ENCODE results near the gene B4GALT5.
A peak's percentile ranks its signal among the peaks of the same experiment; 100 is the strongest.

B4GALT5 gene

DNA sequence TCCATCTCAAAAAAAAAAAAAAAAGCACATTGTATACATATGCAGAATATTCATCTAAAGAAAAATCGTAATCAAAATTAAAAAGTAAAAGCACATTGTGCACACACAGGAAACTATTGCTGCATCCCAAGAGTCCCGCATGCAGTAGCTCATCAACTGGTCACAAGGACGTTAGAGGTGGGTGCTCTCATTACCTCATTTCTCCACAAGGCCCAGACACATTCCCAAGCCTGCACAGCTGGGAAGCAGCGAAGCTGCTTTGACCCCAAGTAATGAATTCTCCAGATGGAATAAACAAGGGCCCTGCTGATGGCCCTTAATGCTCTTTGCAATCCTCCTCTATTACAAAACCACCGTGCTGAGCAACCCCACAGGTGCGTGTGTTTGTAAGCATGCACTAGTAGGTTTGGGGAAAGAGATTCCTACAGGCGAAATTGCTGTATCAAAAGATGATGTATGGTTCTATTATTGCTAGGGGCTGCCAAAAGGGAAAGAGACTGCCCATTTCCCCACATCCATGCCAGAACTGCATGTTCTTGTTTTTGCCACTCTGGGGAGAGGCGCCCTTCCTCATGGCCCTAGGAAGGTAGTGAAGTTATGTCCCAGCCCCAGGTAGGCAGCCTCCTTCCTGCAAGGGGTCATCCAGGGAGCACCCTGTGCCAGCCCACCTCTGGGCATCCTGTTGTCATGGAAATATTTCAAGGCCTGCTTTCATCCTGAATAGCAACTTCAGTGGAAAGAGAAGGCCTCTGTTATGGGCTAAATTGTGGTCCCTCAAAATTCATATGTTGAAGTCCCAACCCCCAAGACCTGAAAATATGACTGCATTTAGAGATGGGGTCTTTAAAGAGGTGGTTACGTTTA lies 111.1 kb downstream of the B4GALT5 start:
- DNase-seq: no peak

DNA sequence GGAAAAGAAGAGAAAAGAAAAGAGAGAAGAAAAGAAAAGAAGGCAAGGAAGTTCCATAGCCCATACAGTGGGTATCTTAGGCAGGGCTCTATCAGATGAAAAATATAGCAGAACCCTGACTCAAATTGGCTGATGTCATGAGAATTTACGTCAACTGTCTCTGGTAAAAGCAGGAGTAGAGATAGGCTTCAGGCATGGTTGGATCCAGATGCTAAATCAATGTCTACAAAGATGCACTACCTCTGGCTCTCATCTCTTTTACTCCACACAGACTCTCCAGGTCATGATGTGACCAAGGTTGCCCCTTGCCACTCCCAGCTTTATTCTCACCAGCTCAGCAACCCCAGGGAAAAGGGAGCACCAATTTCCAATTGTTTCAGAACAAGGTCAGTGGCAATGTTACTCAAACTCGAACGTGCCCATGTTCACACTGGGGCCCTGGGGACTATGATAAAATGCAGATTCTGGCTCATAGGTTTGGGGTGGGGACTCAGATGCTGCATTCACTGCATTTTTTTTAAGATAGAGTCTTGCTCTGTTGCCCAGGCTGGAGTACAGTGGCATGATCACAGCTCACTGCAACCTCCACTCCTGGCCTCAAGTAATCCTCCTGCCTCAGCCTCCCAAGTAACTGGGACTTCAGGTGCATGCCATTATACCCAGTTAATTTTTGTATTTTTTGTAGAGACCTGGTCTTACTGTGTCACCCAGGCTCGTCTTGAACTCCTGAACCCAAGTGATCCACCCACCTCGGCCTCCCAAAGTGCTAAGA lies 112.3 kb downstream of the B4GALT5 start:
- DNase-seq: no peak

GRCh38 chr20:49599746-49600113 lies 113.9 kb downstream of the B4GALT5 start:
- DNase-seq: no peak

GRCh38 chr20:49597825-49598395 lies 115.8 kb downstream of the B4GALT5 start:
- no peak for DNase-seq

GRCh38 chr20:49595811-49596561 lies 117.7 kb downstream of the B4GALT5 start:
- peak; percentile 22 for DNase-seq

GRCh38 chr20:49595346-49595745 lies 118.3 kb downstream of the B4GALT5 start:
- DNase-seq: no peak

DNA sequence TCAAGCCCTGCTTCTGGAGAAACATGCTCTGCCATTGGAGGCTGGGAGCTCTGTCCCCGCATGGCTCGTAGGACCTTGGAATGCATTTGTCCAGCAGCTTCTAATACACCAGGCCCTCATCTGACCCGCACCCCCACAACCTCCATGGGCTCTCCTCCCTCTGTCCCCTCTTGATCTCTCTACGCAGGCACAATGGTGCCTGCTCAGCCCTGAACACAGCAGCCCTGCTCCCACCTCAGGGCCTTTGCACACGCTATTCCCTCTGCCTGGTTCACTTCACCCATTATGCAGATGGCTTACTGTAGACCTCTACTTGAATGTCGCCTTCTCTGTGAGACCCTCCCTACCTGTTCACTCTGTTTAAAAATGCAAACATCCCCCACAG lies 118.8 kb downstream of the B4GALT5 start:
- DNase-seq: no peak

DNA sequence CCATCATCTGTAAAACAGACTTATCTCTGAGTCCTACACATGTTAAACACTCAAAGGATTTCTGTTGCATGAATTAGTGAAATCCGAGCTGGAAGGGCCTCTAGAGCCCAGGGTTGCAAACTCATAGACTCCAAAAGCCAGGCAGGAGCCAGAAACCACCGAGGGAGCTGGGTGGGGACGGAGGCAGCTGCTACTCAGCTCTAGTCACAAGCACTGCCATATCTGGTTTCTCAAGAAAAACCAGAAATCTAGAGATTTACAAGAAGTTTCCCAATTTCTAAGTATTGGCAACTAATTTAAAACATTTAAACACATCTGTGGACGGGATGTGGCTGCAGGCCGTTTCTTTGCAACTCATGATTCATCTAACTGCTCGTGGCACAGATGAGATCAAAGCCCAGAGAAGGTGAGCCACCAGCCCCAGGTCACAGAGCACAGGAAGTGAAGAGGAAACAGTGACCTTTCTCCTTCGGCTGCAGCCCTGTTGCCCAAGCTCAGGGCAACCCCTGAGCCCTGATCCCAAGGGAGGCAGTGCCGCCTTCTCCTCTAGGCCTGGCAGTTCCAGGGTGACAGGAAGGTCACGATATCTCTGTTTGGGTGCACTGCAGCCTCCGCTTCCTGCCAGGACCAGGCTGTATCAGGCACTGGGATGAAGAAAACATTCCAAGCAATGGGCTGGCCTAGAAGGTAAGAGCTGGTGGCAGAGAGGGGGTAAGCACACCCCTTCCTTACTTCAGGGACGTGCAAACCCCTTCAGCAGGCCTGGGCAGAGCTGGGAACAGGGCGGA lies 119.3 kb downstream of the B4GALT5 start:
- peak; percentile 10 for DNase-seq

DNA sequence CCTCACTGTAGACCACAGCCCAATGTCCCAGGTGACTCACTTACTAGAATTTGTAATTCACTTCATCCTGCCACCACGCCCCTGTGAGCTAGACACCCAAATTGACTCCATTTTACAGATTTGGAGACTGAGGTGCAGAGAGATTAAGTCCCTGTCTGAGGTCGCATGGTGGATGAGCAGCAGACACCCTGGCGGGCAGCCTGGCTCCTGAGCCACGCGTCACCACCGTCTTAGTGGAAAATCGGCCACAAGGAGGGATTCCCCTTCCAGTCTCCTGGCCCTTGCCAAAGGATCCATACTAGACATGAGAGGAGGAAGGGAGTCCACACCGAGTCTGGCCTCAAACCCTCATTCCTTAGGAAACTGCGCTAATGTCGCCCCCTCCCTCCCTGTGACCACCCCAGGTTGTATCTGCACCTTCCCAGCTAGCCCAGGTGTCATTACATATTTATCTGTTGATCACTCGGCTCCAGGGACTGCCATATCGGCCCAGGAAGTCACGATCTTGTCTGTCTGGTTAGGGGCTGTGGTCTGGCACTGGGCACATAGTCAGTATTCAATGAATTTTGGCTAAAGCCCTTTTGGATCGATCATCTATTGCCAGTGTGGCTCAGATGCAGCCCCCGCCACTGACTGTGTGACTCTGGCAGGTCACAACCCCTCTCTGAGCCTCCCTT lies 120.1 kb downstream of the B4GALT5 start:
- no peak for DNase-seq

- DNase-seq: no peak
Measured at GRCh38 chr20:49592120-49592519, 121.6 kb downstream of the B4GALT5 start.

GRCh38 chr20:49591217-49591865 lies 122.3 kb downstream of the B4GALT5 start:
- DNase-seq: no peak

- no peak for DNase-seq
Measured at GRCh38 chr20:49590163-49591017, 123.3 kb downstream of the B4GALT5 start.

- DNase-seq: no peak
Measured at GRCh38 chr20:49589747-49590146, 123.9 kb downstream of the B4GALT5 start.

GRCh38 chr20:49587111-49587570 lies 126.5 kb downstream of the B4GALT5 start:
- DNase-seq: no peak

DNA sequence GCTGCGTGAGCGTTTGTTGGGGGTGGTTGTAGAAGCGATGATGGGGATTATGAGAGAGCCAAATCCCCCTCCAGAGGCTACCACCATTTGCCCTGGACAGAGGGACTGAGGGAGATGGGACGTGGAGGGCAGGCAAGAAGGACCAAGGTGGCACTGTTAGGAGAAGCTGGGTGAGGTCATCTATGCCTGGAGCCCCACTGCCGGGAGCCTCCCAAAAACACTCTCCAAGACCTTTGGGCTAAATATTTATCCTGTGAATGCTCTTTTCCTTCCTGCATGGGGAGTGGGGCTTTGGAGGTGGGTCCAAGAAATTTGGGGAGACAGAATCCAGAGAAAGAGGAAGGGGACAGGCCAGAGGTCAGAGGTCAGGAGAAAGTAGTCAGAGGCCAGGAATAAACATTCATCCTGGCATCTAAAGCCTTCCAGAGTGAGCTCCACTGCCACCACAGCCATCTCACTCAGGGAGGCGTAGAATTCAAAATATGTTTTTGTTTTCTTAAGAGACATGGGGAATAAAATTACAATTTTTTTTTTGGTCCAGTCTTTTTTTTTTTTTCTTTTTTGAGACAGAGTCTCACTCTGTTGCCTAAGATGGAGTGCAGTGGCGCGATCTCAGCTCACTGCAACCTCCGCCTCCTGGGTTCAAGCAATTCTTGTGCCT lies 128.0 kb downstream of the B4GALT5 start:
- DNase-seq: no peak

- DNase-seq: no peak
Measured at GRCh38 chr20:49584418-49585382, 129.0 kb downstream of the B4GALT5 start.

GRCh38 chr20:49583669-49584417 lies 129.8 kb downstream of the B4GALT5 start:
- no peak for DNase-seq

- DNase-seq: no peak
Measured at GRCh38 chr20:49583343-49583668, 130.4 kb downstream of the B4GALT5 start.
